Endodermal cell (in vitro differentiated cells): ENCODE results near the gene ADSS2. TPM values are rescaled to one million over a fixed set of nuclear protein-coding genes. Genes with fewer than 3 reads are reported as not detected.

ENCODE experiments used
- DNase-seq: peaks from one replicate; pipeline ENCODE4 v3.0.0-alpha.2; 2017
- H3K27ac ChIP-seq: 2 replicates; pipeline ENCODE4 v1.5.1; 2013; ENCODE audit warnings: mild to moderate bottlenecking, low read depth, low read length, moderate library complexity
- H3K27me3 ChIP-seq: 2 replicates; pipeline ENCODE4 v1.6.1; 2013; ENCODE audit warnings: mild to moderate bottlenecking, low read length, moderate library complexity; ENCODE audit not compliant: insufficient read depth, control insufficient read depth, poor library complexity, severe bottlenecking
- H3K36me3 ChIP-seq: 2 replicates; pipeline ENCODE4 v1.7.0; 2013; ENCODE audit warnings: mild to moderate bottlenecking, low read length, moderate library complexity; ENCODE audit not compliant: control insufficient read depth, insufficient read depth
- H3K4me1 ChIP-seq: one replicate; pipeline ENCODE4 v1.7.0; 2013; ENCODE audit warnings: low read length; ENCODE audit not compliant: control insufficient read depth, insufficient read depth
- H3K4me3 ChIP-seq: 2 replicates; pipeline ENCODE4 v1.5.1; 2013; ENCODE audit warnings: mild to moderate bottlenecking, low read length, moderate library complexity
- H3K9ac ChIP-seq: 2 replicates; pipeline ENCODE4 v1.6.1; 2013; ENCODE audit warnings: mild to moderate bottlenecking, low read length, moderate library complexity; ENCODE audit not compliant: poor library complexity, severe bottlenecking; ENCODE audit errors: extremely low read depth
- H3K9me3 ChIP-seq: 2 replicates; pipeline ENCODE4 v1.6.1; 2013; ENCODE audit warnings: mild to moderate bottlenecking, low read length, moderate library complexity; ENCODE audit not compliant: control insufficient read depth
- H3K27ac Mint-ChIP-seq: 2 replicates; pipeline ENCODE4 v1.8.0; 2020; ENCODE audit warnings: mixed read lengths
- H3K27me3 Mint-ChIP-seq: 2 replicates; pipeline ENCODE4 v1.8.0; 2021; ENCODE audit warnings: mild to moderate bottlenecking, mixed read lengths; ENCODE audit not compliant: insufficient read depth
- H3K36me3 Mint-ChIP-seq: 2 replicates; pipeline ENCODE4 v1.8.0; 2020; ENCODE audit warnings: low read depth, mixed read lengths
- H3K4me1 Mint-ChIP-seq: 2 replicates; pipeline ENCODE4 v1.8.0; 2020; ENCODE audit warnings: mixed read lengths
- H3K4me3 Mint-ChIP-seq: 2 replicates; pipeline ENCODE4 v1.8.0; 2020; ENCODE audit warnings: mild to moderate bottlenecking, moderate library complexity, mixed read lengths
- H3K9me3 Mint-ChIP-seq: 2 replicates; pipeline ENCODE4 v1.8.0; 2020; ENCODE audit warnings: mild to moderate bottlenecking, mixed read lengths
- CTCF ChIP-seq: fragments of 200-600 bp; sonication (generic); conservative IDR thresholded peaks from 2 replicates; pipeline ENCODE4 v1.5.0; 2021; ENCODE audit warnings: antibody characterized with exemption, mild to moderate bottlenecking
- WGBS, 2 experiments: methylation state at CpG; one replicate each; pipeline versions ENCODE4 v1.1.5 to v1.1.7; 2013; ENCODE audit warnings: missing lambda C conversion rate in 2 of 2, mixed read lengths in 1 of 2; ENCODE audit not compliant: insufficient coverage in 1 of 2, insufficient read length in 1 of 2; 5-methylcytosine and 5-hydroxymethylcytosine counted together
- total RNA-seq, 2 donors: library from RNA; stranded (reverse); fragmentation: NEBNext Ultra II Directional in 1 of 2; extraction: Animal tissue kit (Norgen Biotek cat#: 25700) in 1 of 2; gene quantifications; 2 replicates in 1 of 2; 3 replicates in 1 of 2; pipeline ENCODE4 v1.2.1, GENCODE V29; 2021

ADSS2 gene
- total RNA-seq, 2 donors from 2014 or later = 45.9 to 50.2 TPM

GRCh38 chr1:244405856-244406255 lies 45.9 kb downstream of the ADSS2 start:
- Mint-ChIP-seq H3K36me3 (peaks cover 74% of the 10 kb centered on the region), H3K4me3 (no peak overlapping the region), H3K4me1 (peaks cover 2% of the 10 kb centered on the region), H3K9me3 (peaks cover 29% of the 10 kb centered on the region), H3K27me3 (no peaks in the 10 kb centered on the region), H3K27ac (no peak overlapping the region)
- no peaks in the 10 kb centered on the region for H3K4me1 ChIP-seq
- peaks cover 54% of the 10 kb centered on the region for H3K36me3 ChIP-seq
- no peak for DNase-seq
- H3K4me3 ChIP-seq = no peak overlapping the region
- H3K9ac ChIP-seq = no peak overlapping the region
- TF ChIP-seq CTCF = no peak
- H3K27me3 ChIP-seq = no peaks in the 10 kb centered on the region
- H3K27ac ChIP-seq = no peak overlapping the region
- H3K9me3 ChIP-seq = peaks cover 34% of the 10 kb centered on the region
- WGBS, 2 experiments = 96% methylated on average over 2 of the region's 2 CpGs; no CpG with 5 or more reads in 1 of the 2 experiments

DNA sequence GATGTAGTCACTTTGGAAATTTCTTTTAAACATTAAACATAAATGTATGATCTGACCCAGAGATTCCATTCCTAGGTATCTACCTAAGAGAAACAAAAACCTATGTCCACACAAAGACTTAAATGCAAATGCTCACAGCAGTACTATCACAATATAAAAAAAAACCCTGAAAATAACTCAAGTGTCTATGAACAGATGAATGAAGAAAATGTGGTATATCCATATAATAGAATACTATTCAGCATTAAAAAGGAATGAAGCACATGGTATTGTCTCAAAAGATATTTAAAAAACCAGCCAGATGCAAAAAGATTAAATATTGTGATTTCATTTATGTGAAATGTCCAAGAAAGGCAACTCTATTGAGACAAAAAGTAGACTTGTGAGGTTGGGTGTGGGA lies 48.3 kb downstream of the ADSS2 start:
- no peak for DNase-seq
- Histone ChIP-seq H3K4me1 (no peaks in the 10 kb centered on the region), H3K36me3 (peaks cover 39% of the 10 kb centered on the region), H3K9me3 (peaks cover 37% of the 10 kb centered on the region), H3K27me3 (no peaks in the 10 kb centered on the region), H3K9ac (no peak overlapping the region), H3K27ac (no peak overlapping the region), H3K4me3 (no peak overlapping the region)
- Mint-ChIP-seq H3K4me3 (no peak overlapping the region), H3K27ac (no peak overlapping the region), H3K4me1 (no peaks in the 10 kb centered on the region), H3K9me3 (peaks cover 31% of the 10 kb centered on the region), H3K27me3 (no peaks in the 10 kb centered on the region), H3K36me3 (peaks cover 63% of the 10 kb centered on the region)
- no peak for TF ChIP-seq CTCF

GRCh38 chr1:244400974-244401373 lies 50.7 kb downstream of the ADSS2 start:
- Mint-ChIP-seq H3K27me3 (no peaks in the 10 kb centered on the region), H3K4me3 (no peak overlapping the region), H3K27ac (no peak overlapping the region), H3K9me3 (peaks cover 31% of the 10 kb centered on the region), H3K4me1 (peaks cover 4% of the 10 kb centered on the region), H3K36me3 (peaks cover 53% of the 10 kb centered on the region)
- Histone ChIP-seq H3K36me3 (peaks cover 31% of the 10 kb centered on the region), H3K27ac (no peak overlapping the region), H3K4me1 (no peaks in the 10 kb centered on the region), H3K9ac (no peak overlapping the region), H3K9me3 (peaks cover 37% of the 10 kb centered on the region), H3K27me3 (no peaks in the 10 kb centered on the region), H3K4me3 (no peak overlapping the region)
- DNase-seq = no peak
- TF ChIP-seq CTCF = no peak
- 97 to 100% methylated on average over 2 of the region's 2 CpGs for WGBS, 2 experiments
